ENCODE results near the gene PCDH9. TPM values are rescaled to one million over a fixed set of nuclear protein-coding genes. Genes with fewer than 3 reads are reported as not detected.

Gene PCDH9
- total RNA-seq, 2 experiments from 2014 or later, result 0.20 to 0.23 TPM

GRCh38 chr13:67200605-67201004 lies 29.5 kb downstream of the PCDH9 start:
- no peak overlapping the region for H3K4me3 Mint-ChIP-seq
- no peak for DNase-seq
- H3K27me3 Mint-ChIP-seq, result no peaks in the 10 kb centered on the region
- H3K36me3 Mint-ChIP-seq, result no peaks in the 10 kb centered on the region
- H3K4me1 Mint-ChIP-seq, result no peaks in the 10 kb centered on the region
- H3K27ac Mint-ChIP-seq, result no peak overlapping the region
- no peaks in the 10 kb centered on the region for H3K9me3 Mint-ChIP-seq

GRCh38 chr13:67200183-67200582 lies 30.0 kb downstream of the PCDH9 start:
- H3K36me3 Mint-ChIP-seq, result no peaks in the 10 kb centered on the region

DNA sequence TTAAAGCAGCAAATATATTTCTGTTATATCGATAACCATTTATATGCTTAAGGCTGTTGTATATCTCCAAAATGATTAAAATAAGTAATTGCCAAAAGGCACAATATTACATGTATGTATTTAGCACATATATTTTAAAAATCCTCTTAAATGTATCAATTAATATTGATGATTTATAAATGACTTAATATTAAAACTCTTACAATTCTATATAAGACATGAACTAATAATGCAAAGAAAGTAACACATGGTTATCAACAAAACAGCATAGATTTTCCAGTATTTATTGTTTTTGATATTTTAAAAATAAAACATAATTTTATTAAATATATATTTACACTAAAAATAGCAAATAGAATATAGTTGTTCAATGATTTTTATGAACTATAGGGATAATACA lies 32.4 kb downstream of the PCDH9 start:
- no peak for DNase-seq
- no peak overlapping the region for H3K27ac Mint-ChIP-seq
- no peaks in the 10 kb centered on the region for H3K36me3 Mint-ChIP-seq
- H3K9me3 Mint-ChIP-seq, result no peaks in the 10 kb centered on the region
- H3K4me1 Mint-ChIP-seq, result no peaks in the 10 kb centered on the region
- no peak overlapping the region for H3K4me3 Mint-ChIP-seq
- H3K27me3 Mint-ChIP-seq, result no peaks in the 10 kb centered on the region

More at GRCh38 chr13:67200183-67200582, 30.0 kb downstream of the PCDH9 start:
- DNase-seq, result no peak
- H3K27ac Mint-ChIP-seq, result no peak overlapping the region
- H3K27me3 Mint-ChIP-seq, result no peaks in the 10 kb centered on the region
- H3K9me3 Mint-ChIP-seq, result no peaks in the 10 kb centered on the region
- no peak overlapping the region for H3K4me3 Mint-ChIP-seq
- H3K4me1 Mint-ChIP-seq, result no peaks in the 10 kb centered on the region

GRCh38 chr13:67193979-67194378 lies 36.2 kb downstream of the PCDH9 start:
- H3K36me3 Mint-ChIP-seq, result no peaks in the 10 kb centered on the region
- H3K9me3 Mint-ChIP-seq, result no peaks in the 10 kb centered on the region

DNA sequence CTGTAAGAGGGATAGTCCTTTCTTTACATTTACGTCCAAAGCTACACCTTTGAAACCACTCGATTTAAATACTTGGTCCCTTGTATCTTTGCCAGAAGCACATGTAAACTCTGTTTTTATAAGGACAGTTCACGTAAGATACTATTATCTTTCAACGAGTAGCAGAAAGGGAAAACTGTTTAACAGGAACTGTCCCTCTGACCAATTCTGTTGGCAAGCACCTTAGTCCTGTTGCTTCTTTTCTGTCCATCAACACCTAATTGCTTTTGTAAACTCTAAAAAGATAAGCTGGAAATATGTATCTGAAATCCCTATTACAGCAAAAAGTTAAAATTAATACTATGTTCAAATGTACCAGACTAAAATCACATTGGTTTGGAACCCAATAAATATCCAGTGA lies 37.4 kb downstream of the PCDH9 start:
- Mint-ChIP-seq H3K4me1 (no peaks in the 10 kb centered on the region), H3K27me3 (peaks cover 4% of the 10 kb centered on the region), H3K36me3 (no peaks in the 10 kb centered on the region), H3K4me3 (no peak overlapping the region), H3K9me3 (no peaks in the 10 kb centered on the region), H3K27ac (no peak overlapping the region)
- no peak for DNase-seq

More at GRCh38 chr13:67193979-67194378, 36.2 kb downstream of the PCDH9 start:
- H3K4me1 Mint-ChIP-seq, result no peaks in the 10 kb centered on the region
- H3K27me3 Mint-ChIP-seq, result peaks cover 4% of the 10 kb centered on the region
- no peak overlapping the region for H3K4me3 Mint-ChIP-seq
- H3K27ac Mint-ChIP-seq, result no peak overlapping the region
- no peak for DNase-seq

GRCh38 chr13:67186995-67187569 lies 43.1 kb downstream of the PCDH9 start:
- no peaks in the 10 kb centered on the region for H3K9me3 Mint-ChIP-seq
- no peak for DNase-seq
- no peaks in the 10 kb centered on the region for H3K27me3 Mint-ChIP-seq
- no peak overlapping the region for H3K4me3 Mint-ChIP-seq
- H3K36me3 Mint-ChIP-seq, result no peaks in the 10 kb centered on the region
- H3K4me1 Mint-ChIP-seq, result peaks cover 4% of the 10 kb centered on the region
- no peak overlapping the region for H3K27ac Mint-ChIP-seq

DNA sequence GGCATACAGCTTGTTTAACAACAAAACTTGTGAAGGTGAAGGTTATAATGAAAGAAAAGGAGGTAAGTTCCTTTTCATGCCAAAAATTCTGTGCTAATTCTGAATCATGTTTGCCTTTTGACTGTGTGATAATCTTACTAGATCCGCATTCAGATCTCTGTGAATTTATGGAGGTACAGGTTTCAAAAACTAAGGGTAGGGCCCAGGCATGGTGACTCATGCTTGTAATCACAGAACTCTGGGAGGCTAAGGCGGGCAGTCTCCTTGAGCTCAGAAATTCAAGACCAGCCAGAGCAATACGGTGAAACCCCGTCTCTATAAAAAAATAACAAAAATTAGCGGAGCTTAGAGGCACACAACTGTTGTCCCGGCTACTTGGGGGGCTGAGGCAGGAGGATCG lies 45.9 kb downstream of the PCDH9 start:
- Mint-ChIP-seq H3K4me3 (no peak overlapping the region), H3K27me3 (no peaks in the 10 kb centered on the region), H3K9me3 (no peaks in the 10 kb centered on the region), H3K27ac (no peak overlapping the region), H3K36me3 (no peaks in the 10 kb centered on the region), H3K4me1 (peaks cover 4% of the 10 kb centered on the region)
- no peak for DNase-seq

DNA sequence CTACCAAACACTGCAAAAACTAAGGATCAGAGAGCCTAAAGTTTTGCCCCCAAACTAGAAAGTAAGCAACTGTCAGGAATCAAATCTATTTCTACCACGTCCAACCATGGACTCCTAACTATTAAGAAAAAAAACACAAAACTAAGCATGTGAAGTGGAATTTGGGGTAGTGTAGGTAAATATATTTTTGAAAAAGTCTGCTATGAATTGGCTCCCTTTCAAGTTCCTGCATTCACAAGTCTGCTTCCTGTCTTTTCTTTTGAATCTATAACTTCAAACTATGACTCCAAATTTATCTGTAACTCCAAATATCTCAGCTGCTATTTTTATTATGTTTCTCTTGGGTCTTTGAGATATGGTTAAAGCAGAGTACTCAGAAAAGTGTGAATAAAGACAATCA lies 47.0 kb downstream of the PCDH9 start:
- no peak overlapping the region for H3K27ac Mint-ChIP-seq
- H3K4me3 Mint-ChIP-seq, result no peak overlapping the region
- H3K36me3 Mint-ChIP-seq, result no peaks in the 10 kb centered on the region
- no peak for DNase-seq
- H3K4me1 Mint-ChIP-seq, result peaks cover 4% of the 10 kb centered on the region
- H3K9me3 Mint-ChIP-seq, result no peaks in the 10 kb centered on the region
- H3K27me3 Mint-ChIP-seq, result no peaks in the 10 kb centered on the region

- H3K4me1 Mint-ChIP-seq, result no peaks in the 10 kb centered on the region
- H3K27ac Mint-ChIP-seq, result no peak overlapping the region
- no peaks in the 10 kb centered on the region for H3K27me3 Mint-ChIP-seq
- no peak for DNase-seq
- no peak overlapping the region for H3K4me3 Mint-ChIP-seq
- H3K9me3 Mint-ChIP-seq, result no peaks in the 10 kb centered on the region
- H3K36me3 Mint-ChIP-seq, result no peaks in the 10 kb centered on the region
Measured at GRCh38 chr13:67175836-67176459, 54.2 kb downstream of the PCDH9 start.

DNA sequence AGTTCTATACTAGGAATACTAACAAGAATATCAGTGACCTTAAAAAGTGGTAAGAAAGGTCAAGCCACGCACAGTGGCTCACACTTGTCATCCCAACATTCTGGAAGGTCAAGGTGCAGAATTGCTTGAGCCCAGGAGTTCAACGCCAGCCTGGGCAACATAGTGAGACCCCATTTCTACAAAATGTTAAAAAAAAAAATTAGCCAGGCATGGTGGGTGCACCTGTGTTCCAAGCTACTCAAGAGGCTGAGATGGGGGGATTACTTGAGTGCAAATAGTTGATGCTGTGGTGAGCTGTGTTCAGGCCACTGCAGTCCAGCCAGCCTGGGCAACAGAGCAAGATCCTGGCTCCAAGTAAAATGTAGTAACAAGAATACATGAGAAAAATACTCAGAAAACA lies 61.8 kb downstream of the PCDH9 start:
- H3K9me3 Mint-ChIP-seq, result no peaks in the 10 kb centered on the region
- no peaks in the 10 kb centered on the region for H3K36me3 Mint-ChIP-seq
- no peaks in the 10 kb centered on the region for H3K4me1 Mint-ChIP-seq
- DNase-seq, result no peak
- H3K4me3 Mint-ChIP-seq, result no peak overlapping the region
- H3K27me3 Mint-ChIP-seq, result no peaks in the 10 kb centered on the region
- no peak overlapping the region for H3K27ac Mint-ChIP-seq

- Mint-ChIP-seq H3K4me3 (no peak overlapping the region), H3K27me3 (no peaks in the 10 kb centered on the region), H3K27ac (no peak overlapping the region), H3K9me3 (no peaks in the 10 kb centered on the region), H3K36me3 (no peaks in the 10 kb centered on the region), H3K4me1 (no peaks in the 10 kb centered on the region)
- DNase-seq, result no peak
Measured at GRCh38 chr13:67167420-67167819, 62.7 kb downstream of the PCDH9 start.

GRCh38 chr13:67161176-67161575 lies 69.0 kb downstream of the PCDH9 start:
- Mint-ChIP-seq H3K4me1 (no peaks in the 10 kb centered on the region), H3K27ac (no peak overlapping the region), H3K9me3 (no peaks in the 10 kb centered on the region), H3K36me3 (no peaks in the 10 kb centered on the region), H3K4me3 (no peak overlapping the region), H3K27me3 (no peaks in the 10 kb centered on the region)
- DNase-seq, result no peak

GRCh38 chr13:67158903-67159302 lies 71.2 kb downstream of the PCDH9 start:
- Mint-ChIP-seq H3K4me1 (no peaks in the 10 kb centered on the region), H3K9me3 (no peaks in the 10 kb centered on the region), H3K4me3 (no peak overlapping the region), H3K27ac (no peak overlapping the region), H3K36me3 (no peaks in the 10 kb centered on the region), H3K27me3 (no peaks in the 10 kb centered on the region)
- DNase-seq, result no peak

DNA sequence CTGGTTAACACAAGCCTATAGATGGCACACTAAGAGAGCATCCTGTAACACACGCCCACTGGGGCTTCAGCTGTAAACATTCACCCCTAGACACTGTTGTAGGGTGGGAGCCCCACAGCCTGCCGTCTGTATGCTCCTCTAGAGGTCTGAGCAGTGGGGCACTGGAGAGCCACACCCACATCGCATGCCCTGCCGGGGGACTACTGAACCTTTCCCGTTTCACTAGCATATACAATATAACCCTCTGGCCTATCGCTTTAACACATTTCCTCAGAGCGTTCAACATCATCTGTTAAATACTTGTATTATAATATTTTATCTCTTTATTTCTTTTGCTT lies 73.4 kb downstream of the PCDH9 start:
- Mint-ChIP-seq H3K27me3 (no peaks in the 10 kb centered on the region), H3K36me3 (no peaks in the 10 kb centered on the region), H3K4me1 (no peaks in the 10 kb centered on the region), H3K9me3 (no peaks in the 10 kb centered on the region), H3K4me3 (no peak overlapping the region), H3K27ac (no peak overlapping the region)
- DNase-seq, result no peak

GRCh38 chr13:67155898-67156722 lies 74.0 kb downstream of the PCDH9 start:
- H3K27ac Mint-ChIP-seq, result no peak overlapping the region
- no peaks in the 10 kb centered on the region for H3K9me3 Mint-ChIP-seq
- no peaks in the 10 kb centered on the region for H3K27me3 Mint-ChIP-seq

DNA sequence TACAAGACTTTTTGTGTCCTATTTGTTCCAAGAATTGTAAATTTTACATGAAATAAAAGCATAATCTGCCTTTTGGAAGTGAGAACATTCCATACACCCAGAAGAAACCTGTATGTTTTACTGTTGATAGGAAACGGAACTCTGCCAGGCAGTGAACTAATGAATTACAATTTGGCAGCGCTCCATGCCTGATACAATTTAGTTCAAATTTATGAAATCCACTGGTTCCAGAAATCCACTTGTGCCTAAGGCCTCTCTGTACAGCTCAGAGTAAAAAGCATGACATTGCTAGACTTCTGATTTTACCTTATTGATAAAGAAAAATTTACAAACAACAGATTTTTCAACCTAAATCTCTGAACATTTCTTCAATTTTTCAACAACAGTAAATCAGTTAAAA lies 78.1 kb downstream of the PCDH9 start:
- Mint-ChIP-seq H3K9me3 (no peaks in the 10 kb centered on the region), H3K4me3 (no peak overlapping the region), H3K27ac (no peak overlapping the region), H3K36me3 (no peaks in the 10 kb centered on the region), H3K4me1 (peaks cover under 1% of the 10 kb centered on the region), H3K27me3 (no peaks in the 10 kb centered on the region)
- no peak for DNase-seq

More at GRCh38 chr13:67155898-67156722, 74.0 kb downstream of the PCDH9 start:
- H3K4me3 Mint-ChIP-seq, result no peak overlapping the region
- H3K36me3 Mint-ChIP-seq, result no peaks in the 10 kb centered on the region
- no peak for DNase-seq
- H3K4me1 Mint-ChIP-seq, result no peaks in the 10 kb centered on the region

Measured in activated naive CD8-positive, alpha-beta T cell treated with anti-CD3 and anti-CD28 coated beads for 36 hours (primary cell).